GM12872 (cell line): ENCODE measurements around the gene SIDT1.

ENCODE experiments used
- CTCF ChIP-seq: IDR thresholded peaks from 3 replicates; pipeline ENCODE4 v1.5.1; 2011; ENCODE audit warnings: low read depth, mild to moderate bottlenecking, low read length, moderate library complexity; ENCODE audit not compliant: insufficient read depth

SIDT1 gene

DNA sequence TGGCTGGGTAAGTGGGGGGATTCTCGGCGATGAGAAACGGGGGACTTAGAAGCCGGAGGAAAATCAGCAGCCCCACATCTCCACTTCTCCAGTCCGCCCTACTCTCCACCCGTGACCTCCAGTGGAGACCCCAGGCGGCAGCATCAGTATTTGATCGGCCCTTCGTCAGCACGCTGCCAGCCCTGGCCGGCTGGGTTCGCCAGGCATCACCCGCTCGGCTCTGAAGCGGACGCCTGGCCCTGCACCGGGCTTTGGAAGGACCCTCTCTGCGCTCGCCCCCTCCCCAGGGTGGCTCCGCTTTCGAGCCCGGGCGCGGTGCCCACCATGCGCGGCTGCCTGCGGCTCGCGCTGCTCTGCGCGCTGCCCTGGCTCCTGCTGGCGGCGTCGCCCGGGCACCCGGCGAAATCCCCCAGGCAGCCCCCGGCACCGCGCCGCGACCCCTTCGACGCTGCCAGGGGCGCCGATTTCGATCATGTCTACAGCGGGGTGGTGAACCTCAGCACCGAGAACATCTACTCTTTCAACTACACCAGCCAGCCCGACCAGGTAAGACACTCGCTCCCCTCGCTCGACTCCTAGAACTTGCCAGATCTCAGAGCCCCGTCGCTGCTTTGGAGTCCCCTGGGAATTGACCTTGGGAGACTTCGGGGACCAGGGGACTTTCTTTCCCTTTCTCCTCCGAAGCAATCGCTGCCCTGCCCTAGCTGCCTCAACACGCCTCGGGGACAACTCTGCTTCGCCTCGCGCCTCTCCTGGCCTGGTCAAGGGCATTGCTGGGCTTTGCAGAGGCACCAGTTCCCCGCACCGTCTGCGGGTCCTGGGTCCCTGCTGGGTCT is 561 bp downstream of the SIDT1 start:
- peak; percentile 31; the same call in 1 of the 3 replicates for TF ChIP-seq CTCF

DNA sequence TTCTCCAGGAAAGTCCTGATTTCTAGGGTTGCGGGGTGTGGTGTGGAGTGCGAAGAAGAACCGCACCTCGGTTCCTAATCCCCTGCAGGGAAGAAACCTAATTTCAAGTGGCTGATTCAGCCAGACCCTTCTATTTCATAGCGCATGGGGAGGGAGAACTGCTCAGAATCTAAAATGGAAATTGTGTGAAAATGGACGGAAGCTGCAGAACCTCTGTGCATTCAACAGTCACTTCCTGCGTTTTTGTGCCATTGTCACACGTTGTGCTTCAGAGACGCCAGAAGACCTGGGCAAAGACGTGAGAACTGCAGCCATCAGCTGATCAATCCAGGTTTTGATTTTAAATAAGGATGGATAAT is 1.2 kb downstream of the SIDT1 start:
- no peak for TF ChIP-seq CTCF

DNA sequence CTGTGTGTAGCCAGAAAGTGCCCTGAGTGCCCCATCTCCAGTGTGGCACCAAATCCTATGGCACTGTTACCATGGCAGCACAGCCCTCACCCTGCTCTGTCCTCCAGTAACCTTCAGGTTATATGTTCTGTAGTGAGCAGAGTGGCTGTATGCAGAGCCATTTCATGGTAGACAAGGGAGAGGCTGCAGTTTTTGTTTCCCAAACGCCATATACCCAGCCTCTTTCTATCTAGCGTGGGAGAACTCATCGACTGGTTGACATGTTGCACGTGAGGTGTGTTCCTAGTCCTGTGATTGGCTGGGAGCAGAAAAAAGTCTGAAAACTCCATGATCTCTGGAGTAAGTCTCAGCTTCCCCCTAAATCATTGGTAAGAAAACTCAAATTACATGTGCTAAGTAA is 2.0 kb downstream of the SIDT1 start:
- no peak for TF ChIP-seq CTCF

- TF ChIP-seq CTCF = peak; percentile 52; the same call in 2 of the 3 replicates
Observed at GRCh38 chr3:113535898-113536297, 3.5 kb downstream of the SIDT1 start.

DNA sequence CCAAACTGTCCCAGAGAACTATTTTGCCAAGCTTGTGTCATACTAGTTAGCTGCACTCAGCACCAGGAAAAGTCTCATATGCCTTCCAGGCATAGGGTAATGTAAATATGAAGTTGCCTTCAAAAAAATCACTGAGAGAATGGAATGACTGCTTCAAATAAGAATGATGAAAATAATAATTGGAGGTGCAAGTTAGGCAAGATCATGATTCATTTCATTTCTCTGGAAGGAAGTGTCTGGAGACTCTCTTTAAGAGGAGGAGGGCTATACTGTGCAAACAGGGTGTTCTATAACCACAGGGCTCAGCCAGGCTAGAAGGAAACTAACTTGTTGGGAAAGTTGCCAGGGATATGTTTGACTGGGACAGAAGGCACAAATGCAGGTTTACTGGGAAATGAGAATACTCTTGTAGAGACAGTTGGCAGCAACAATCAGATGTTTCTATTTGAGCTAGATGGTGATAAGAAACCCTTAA is 4.3 kb downstream of the SIDT1 start:
- TF ChIP-seq CTCF = no peak

DNA sequence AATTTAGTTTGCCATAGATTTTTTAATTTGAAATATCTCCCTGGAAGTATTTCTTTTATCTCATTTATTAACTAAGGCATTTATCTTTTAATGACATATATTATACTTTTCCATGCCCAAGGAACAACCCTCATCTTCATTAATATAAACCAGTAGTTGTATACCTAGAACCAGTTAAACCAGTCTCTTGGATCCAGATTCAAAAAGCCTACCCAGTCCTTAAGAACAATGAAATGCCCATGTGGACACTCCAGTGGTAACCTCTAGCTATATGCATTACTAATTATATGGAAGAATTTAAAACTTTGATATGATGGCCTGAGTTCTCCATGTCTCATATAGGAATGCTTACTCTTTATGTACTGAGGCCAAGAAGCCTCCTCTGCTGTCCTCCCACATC is 4.8 kb downstream of the SIDT1 start:
- TF ChIP-seq CTCF = no peak

DNA sequence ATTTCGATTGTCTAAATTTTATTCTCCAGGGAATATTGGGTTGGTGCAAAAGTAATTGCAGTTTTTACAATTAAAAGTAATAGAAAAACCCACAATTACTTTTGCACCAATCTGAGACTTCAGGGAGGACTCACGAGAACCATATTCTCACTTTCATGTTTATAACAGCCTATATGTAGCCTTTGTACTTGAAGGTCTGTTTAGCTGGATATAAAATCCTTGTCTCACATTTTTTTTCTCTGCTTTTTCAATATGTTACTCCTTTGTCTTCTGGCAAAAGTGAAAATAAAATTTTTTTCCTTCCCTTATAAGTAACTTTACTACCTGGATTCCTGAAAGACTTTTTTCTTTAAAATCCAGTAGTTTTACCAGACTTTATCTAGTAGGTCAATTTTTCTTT is 9.2 kb downstream of the SIDT1 start:
- no peak for TF ChIP-seq CTCF
